ENCODE data around the gene ICE2.

Gene ICE2

GRCh38 chr15:60395276-60396011, 83.5 kb downstream of the ICE2 start:
- Histone ChIP-seq H3K36me3 (ENCODE audit: control insufficient read depth, insufficient read depth, low read length) (peaks cover 21% of the 10 kb centered on the region; the same call in 1 of the 2 replicates), H3K4me3 (ENCODE audit: low read depth, low read length) (peak overlapping the region; percentile 93; the same call in 1 of the 2 replicates), H3K27ac (ENCODE audit: low read depth, low read length) (peak overlapping the region; percentile 19)

GRCh38 chr15:60394689-60395097, 84.2 kb downstream of the ICE2 start:
- H3K36me3 ChIP-seq (ENCODE audit: control insufficient read depth, insufficient read depth, low read length): peaks cover 24% of the 10 kb centered on the region; the same call in 1 of the 2 replicates

More at GRCh38 chr15:60395276-60396011, 83.5 kb downstream of the ICE2 start:
- H3K9ac ChIP-seq (ENCODE audit: low read depth, low read length): no peak overlapping the region; the same call in 1 of the 2 replicates
- no peaks in the 10 kb centered on the region for H3K9me3 ChIP-seq (ENCODE audit: control insufficient read depth, insufficient read depth, low read length)
- H3K4me1 ChIP-seq (ENCODE audit: control insufficient read depth, insufficient read depth, low read length): peaks cover 80% of the 10 kb centered on the region
- peaks cover 16% of the 10 kb centered on the region for H3K27me3 ChIP-seq (ENCODE audit: control insufficient read depth, insufficient read depth, low read length)

DNA sequence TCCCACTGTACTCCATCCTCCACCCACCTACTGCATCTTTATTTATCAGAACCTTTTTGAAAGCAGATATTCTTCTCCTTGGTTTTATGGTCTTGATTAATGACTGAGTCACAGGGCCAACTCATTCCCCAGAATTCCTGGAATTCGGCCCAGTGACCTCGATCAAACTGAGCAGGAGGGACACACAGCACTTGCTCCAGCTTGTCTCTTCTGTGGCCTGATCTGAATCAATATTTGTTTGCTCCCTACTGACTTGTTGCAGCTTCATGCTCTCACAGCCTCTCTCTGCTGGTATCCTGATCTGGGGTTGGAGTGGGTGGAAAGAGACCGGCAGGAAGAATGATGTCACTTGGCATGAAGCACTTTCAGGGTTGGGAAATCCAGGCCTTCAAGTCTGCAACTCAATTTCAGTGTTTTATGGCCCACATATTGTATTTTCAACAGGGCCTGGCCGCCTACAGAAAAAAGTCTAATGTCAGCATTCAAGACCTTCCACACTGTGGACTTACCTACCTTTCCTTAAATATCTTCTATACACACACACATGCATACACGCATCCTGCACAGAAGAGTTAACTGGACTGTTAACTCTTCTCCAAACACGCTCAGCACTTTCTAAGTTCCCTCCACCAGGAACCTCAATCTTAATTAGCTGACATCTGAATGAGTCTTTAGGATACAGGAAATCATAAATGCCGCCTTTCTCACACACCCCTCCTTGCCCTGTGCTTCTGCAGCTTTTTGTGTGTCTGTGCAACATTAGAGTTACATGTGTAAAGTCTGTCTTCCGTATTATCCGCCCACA, 85.8 kb downstream of the ICE2 start:
- peaks cover 79% of the 10 kb centered on the region for H3K4me1 ChIP-seq (ENCODE audit: control insufficient read depth, insufficient read depth, low read length)
- H3K27ac ChIP-seq (ENCODE audit: low read depth, low read length): peak overlapping the region; percentile 30
- H3K36me3 ChIP-seq (ENCODE audit: control insufficient read depth, insufficient read depth, low read length): peaks cover 24% of the 10 kb centered on the region; the same call in 1 of the 2 replicates
- no peaks in the 10 kb centered on the region for H3K9me3 ChIP-seq (ENCODE audit: control insufficient read depth, insufficient read depth, low read length)
- H3K27me3 ChIP-seq (ENCODE audit: control insufficient read depth, insufficient read depth, low read length): peaks cover 9% of the 10 kb centered on the region
- no peak overlapping the region for H3K4me3 ChIP-seq (ENCODE audit: low read depth, low read length)
- H3K9ac ChIP-seq (ENCODE audit: low read depth, low read length): no peak overlapping the region

More at GRCh38 chr15:60394689-60395097, 84.2 kb downstream of the ICE2 start:
- H3K4me1 ChIP-seq (ENCODE audit: control insufficient read depth, insufficient read depth, low read length): peaks cover 80% of the 10 kb centered on the region
- peak overlapping the region; percentile 7; the same call in 1 of the 2 replicates for H3K9ac ChIP-seq (ENCODE audit: low read depth, low read length)
- H3K27ac ChIP-seq (ENCODE audit: low read depth, low read length): no peak overlapping the region
- H3K4me3 ChIP-seq (ENCODE audit: low read depth, low read length): no peak overlapping the region
- H3K9me3 ChIP-seq (ENCODE audit: control insufficient read depth, insufficient read depth, low read length): no peaks in the 10 kb centered on the region
- peaks cover 15% of the 10 kb centered on the region for H3K27me3 ChIP-seq (ENCODE audit: control insufficient read depth, insufficient read depth, low read length)

DNA sequence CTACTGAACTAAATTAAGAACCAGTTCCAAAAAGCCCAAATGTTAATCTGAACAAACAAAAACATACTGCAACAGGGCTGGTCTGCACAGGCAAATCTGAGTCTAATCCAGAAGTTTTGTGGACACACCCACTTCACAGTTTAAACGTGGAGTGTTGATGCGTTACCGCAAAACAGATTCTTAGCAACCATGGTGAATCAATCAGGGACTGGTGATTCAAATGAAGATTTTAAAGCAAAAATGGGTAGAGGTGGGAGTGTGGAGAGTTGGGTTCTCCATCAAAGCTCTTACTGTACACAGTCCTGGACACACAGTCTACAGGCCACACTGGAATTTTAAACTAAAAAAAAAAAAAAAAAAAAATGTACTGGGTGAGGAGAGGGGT, 86.3 kb downstream of the ICE2 start:
- peaks cover 9% of the 10 kb centered on the region for H3K27me3 ChIP-seq (ENCODE audit: control insufficient read depth, insufficient read depth, low read length)
- H3K4me3 ChIP-seq (ENCODE audit: low read depth, low read length): no peak overlapping the region
- H3K36me3 ChIP-seq (ENCODE audit: control insufficient read depth, insufficient read depth, low read length): peaks cover 24% of the 10 kb centered on the region; the same call in 1 of the 2 replicates
- no peaks in the 10 kb centered on the region for H3K9me3 ChIP-seq (ENCODE audit: control insufficient read depth, insufficient read depth, low read length)
- no peak overlapping the region for H3K9ac ChIP-seq (ENCODE audit: low read depth, low read length)
- peak overlapping the region; percentile 76 for H3K27ac ChIP-seq (ENCODE audit: low read depth, low read length)
- peaks cover 79% of the 10 kb centered on the region for H3K4me1 ChIP-seq (ENCODE audit: control insufficient read depth, insufficient read depth, low read length)

GRCh38 chr15:60391722-60392315, 87.1 kb downstream of the ICE2 start:
- H3K4me3 ChIP-seq (ENCODE audit: low read depth, low read length): no peak overlapping the region
- peaks cover 75% of the 10 kb centered on the region for H3K4me1 ChIP-seq (ENCODE audit: control insufficient read depth, insufficient read depth, low read length)
- peak overlapping the region; percentile 76 for H3K27ac ChIP-seq (ENCODE audit: low read depth, low read length)
- peaks cover 4% of the 10 kb centered on the region for H3K27me3 ChIP-seq (ENCODE audit: control insufficient read depth, insufficient read depth, low read length)
- no peaks in the 10 kb centered on the region for H3K9me3 ChIP-seq (ENCODE audit: control insufficient read depth, insufficient read depth, low read length)
- no peak overlapping the region for H3K9ac ChIP-seq (ENCODE audit: low read depth, low read length)
- peaks cover 24% of the 10 kb centered on the region; the same call in 1 of the 2 replicates for H3K36me3 ChIP-seq (ENCODE audit: control insufficient read depth, insufficient read depth, low read length)

- peaks cover 66% of the 10 kb centered on the region for H3K4me1 ChIP-seq (ENCODE audit: control insufficient read depth, insufficient read depth, low read length)
- H3K36me3 ChIP-seq (ENCODE audit: control insufficient read depth, insufficient read depth, low read length): peaks cover 25% of the 10 kb centered on the region; the same call in 1 of the 2 replicates
- H3K9ac ChIP-seq (ENCODE audit: low read depth, low read length): no peak overlapping the region
- no peaks in the 10 kb centered on the region for H3K9me3 ChIP-seq (ENCODE audit: control insufficient read depth, insufficient read depth, low read length)
- H3K27ac ChIP-seq (ENCODE audit: low read depth, low read length): peak overlapping the region; percentile 76
- H3K27me3 ChIP-seq (ENCODE audit: control insufficient read depth, insufficient read depth, low read length): no peaks in the 10 kb centered on the region
- no peak overlapping the region; the same call in 1 of the 2 replicates for H3K4me3 ChIP-seq (ENCODE audit: low read depth, low read length)
Observed at GRCh38 chr15:60390871-60391501, 88.0 kb downstream of the ICE2 start.

GRCh38 chr15:60390231-60390630, 88.7 kb downstream of the ICE2 start:
- Histone ChIP-seq H3K27ac (ENCODE audit: low read depth, low read length) (no peak overlapping the region), H3K36me3 (ENCODE audit: control insufficient read depth, insufficient read depth, low read length) (peaks cover 23% of the 10 kb centered on the region), H3K4me1 (ENCODE audit: control insufficient read depth, insufficient read depth, low read length) (peaks cover 59% of the 10 kb centered on the region), H3K27me3 (ENCODE audit: control insufficient read depth, insufficient read depth, low read length) (no peaks in the 10 kb centered on the region), H3K4me3 (ENCODE audit: low read depth, low read length) (no peak overlapping the region; the same call in 1 of the 2 replicates), H3K9me3 (ENCODE audit: control insufficient read depth, insufficient read depth, low read length) (no peaks in the 10 kb centered on the region), H3K9ac (ENCODE audit: low read depth, low read length) (no peak overlapping the region)

- H3K36me3 ChIP-seq (ENCODE audit: control insufficient read depth, insufficient read depth, low read length): peaks cover 22% of the 10 kb centered on the region
- no peak overlapping the region for H3K9ac ChIP-seq (ENCODE audit: low read depth, low read length)
- H3K27ac ChIP-seq (ENCODE audit: low read depth, low read length): no peak overlapping the region
- peaks cover 53% of the 10 kb centered on the region for H3K4me1 ChIP-seq (ENCODE audit: control insufficient read depth, insufficient read depth, low read length)
- no peaks in the 10 kb centered on the region for H3K27me3 ChIP-seq (ENCODE audit: control insufficient read depth, insufficient read depth, low read length)
- H3K4me3 ChIP-seq (ENCODE audit: low read depth, low read length): no peak overlapping the region
- no peaks in the 10 kb centered on the region for H3K9me3 ChIP-seq (ENCODE audit: control insufficient read depth, insufficient read depth, low read length)
Observed at GRCh38 chr15:60389261-60390077, 89.5 kb downstream of the ICE2 start.

- H3K27ac ChIP-seq (ENCODE audit: low read depth, low read length): no peak overlapping the region
- no peak overlapping the region for H3K9ac ChIP-seq (ENCODE audit: low read depth, low read length)
- H3K4me1 ChIP-seq (ENCODE audit: control insufficient read depth, insufficient read depth, low read length): peaks cover 33% of the 10 kb centered on the region
- no peak overlapping the region for H3K4me3 ChIP-seq (ENCODE audit: low read depth, low read length)
- H3K36me3 ChIP-seq (ENCODE audit: control insufficient read depth, insufficient read depth, low read length): peaks cover 34% of the 10 kb centered on the region
- H3K9me3 ChIP-seq (ENCODE audit: control insufficient read depth, insufficient read depth, low read length): no peaks in the 10 kb centered on the region
- no peaks in the 10 kb centered on the region for H3K27me3 ChIP-seq (ENCODE audit: control insufficient read depth, insufficient read depth, low read length)
Observed at GRCh38 chr15:60387321-60387720, 91.6 kb downstream of the ICE2 start.

- Histone ChIP-seq H3K36me3 (ENCODE audit: control insufficient read depth, insufficient read depth, low read length) (peaks cover 34% of the 10 kb centered on the region), H3K9me3 (ENCODE audit: control insufficient read depth, insufficient read depth, low read length) (no peaks in the 10 kb centered on the region), H3K4me1 (ENCODE audit: control insufficient read depth, insufficient read depth, low read length) (peaks cover 26% of the 10 kb centered on the region), H3K4me3 (ENCODE audit: low read depth, low read length) (no peak overlapping the region), H3K9ac (ENCODE audit: low read depth, low read length) (no peak overlapping the region), H3K27ac (ENCODE audit: low read depth, low read length) (no peak overlapping the region), H3K27me3 (ENCODE audit: control insufficient read depth, insufficient read depth, low read length) (no peaks in the 10 kb centered on the region)
Observed at GRCh38 chr15:60386615-60387014, 92.3 kb downstream of the ICE2 start.
